ENCODE measurements around the gene PCP4. TPM values are rescaled to one million over a fixed set of nuclear protein-coding genes. Genes with fewer than 3 reads are reported as not detected.

PCP4 gene
- polyA plus RNA-seq, 1 donor = 0.78 TPM

- DNase-seq (ENCODE audit: low read depth) = no peak
Measured at GRCh38 chr21:39923476-39923875, 56.2 kb downstream of the PCP4 start.

- DNase-seq (ENCODE audit: low read depth) = no peak
Measured at GRCh38 chr21:39924577-39925308, 57.5 kb downstream of the PCP4 start.

DNA sequence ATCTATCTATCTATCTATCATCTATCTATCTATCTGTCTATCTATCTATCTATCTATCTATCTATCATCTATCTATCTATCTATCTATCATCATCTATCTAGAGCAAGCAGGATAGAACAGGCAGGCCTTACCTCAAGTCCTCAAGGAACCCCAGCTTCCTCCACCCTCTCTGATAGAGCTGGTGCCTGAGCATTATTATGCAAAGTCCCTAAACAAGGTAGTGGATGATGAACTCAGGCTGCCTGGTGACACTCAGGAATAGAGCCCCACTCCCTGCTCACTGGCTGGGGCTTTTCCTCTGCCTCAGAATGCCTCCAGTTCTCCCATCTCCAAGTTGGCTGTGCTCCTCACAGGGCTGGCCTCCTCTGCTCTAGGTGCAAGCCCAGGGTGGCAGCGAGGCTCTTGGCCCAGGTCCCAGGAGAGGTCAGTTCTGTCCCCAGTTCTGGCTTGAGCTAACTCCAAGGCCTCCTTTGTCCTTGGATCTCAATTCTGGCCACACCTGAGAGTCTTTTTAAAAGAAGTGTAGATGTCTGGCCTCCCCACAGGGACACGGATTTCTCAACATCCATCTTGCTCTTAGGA is 60.2 kb downstream of the PCP4 start:
- no peak for DNase-seq (ENCODE audit: low read depth)

GRCh38 chr21:39932335-39932734 is 65.1 kb downstream of the PCP4 start:
- DNase-seq (ENCODE audit: low read depth) = no peak

DNA sequence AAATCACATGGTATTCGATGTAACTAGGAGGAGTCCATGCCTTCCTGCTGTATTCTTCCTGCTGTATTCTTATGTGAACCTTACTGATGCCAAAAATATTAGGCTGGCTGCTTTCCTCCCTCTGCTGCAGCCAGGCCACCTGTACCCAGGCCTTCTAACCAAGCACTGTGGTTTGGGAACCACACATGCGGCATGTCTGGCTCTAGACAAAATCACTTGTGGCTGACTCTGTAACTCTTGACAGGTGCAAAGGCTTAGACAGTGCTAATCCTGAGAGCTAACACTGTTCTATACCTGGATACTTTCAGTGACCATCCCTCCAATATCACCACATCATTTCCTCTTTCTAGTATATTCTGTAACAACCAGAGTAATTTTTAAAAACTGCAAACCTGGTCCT is 67.7 kb downstream of the PCP4 start:
- no peak for DNase-seq (ENCODE audit: low read depth)

DNA sequence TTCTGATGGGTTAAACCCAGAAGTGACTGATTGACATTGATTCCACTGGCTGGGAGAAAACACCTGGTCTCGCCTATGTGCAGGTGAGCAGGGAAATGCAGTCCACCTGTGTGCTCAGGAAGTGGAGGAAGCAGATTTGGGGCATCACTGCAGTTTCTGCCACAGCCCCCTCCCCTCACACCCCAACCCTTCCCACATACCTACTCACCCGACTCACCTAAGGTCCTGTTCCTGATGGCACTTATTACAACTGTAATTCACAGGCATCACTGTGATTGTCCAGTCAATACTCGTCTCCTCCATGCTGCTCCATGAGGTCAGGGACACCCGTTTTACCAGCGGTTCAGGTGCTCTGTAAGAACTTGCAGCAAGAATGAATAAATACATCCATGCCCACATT is 68.5 kb downstream of the PCP4 start:
- DNase-seq (ENCODE audit: low read depth) = no peak

DNA sequence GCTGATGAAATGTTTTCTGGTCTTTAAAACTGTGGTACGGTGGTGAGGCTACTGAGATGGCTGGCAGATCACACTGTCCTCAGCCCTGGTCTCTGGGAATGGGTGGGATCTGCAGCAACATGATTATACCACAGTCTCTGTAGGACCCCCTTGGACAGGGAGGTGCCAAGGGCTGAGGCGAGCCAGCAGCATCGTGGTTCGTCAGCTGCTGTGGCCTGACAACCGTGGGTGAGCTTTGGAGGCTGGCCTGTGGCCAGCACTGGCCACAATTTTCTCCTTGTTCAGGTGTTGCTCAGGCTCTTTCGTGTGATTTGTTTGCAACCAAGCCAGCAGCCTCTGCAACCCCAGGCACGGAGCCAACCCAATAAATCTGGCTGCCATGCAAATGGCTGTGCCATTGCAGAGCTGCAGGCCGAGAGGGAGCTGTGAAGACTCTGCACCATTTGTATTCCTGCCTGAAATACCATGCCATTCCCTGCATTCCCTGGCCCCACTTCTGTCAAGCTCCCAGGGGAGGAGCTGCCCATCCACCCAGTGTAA is 70.9 kb downstream of the PCP4 start:
- no peak for DNase-seq (ENCODE audit: low read depth)

DNA sequence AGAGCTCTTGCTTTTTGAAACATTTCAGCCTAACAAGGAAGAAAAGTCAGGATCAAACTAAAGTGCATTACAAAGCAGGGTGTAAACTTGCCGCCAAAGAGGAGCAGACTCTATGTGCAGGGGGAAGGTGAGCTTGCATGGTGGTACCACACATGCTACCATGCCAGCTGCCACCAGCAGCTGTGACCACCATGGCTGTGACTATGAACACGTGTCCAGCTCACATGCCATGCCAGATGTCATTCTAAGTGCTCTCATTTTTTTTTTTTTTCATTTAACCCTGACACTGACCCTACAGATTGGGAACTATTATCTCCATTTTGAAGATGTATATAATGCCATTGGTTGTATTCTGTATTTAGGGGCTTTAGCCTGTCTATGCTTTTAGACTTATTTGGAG is 79.0 kb downstream of the PCP4 start:
- DNase-seq (ENCODE audit: low read depth) = no peak

- DNase-seq (ENCODE audit: low read depth) = no peak
Measured at GRCh38 chr21:39947031-39947430, 79.8 kb downstream of the PCP4 start.

- no peak for DNase-seq (ENCODE audit: low read depth)
Measured at GRCh38 chr21:39951183-39952101, 84.2 kb downstream of the PCP4 start.

DNA sequence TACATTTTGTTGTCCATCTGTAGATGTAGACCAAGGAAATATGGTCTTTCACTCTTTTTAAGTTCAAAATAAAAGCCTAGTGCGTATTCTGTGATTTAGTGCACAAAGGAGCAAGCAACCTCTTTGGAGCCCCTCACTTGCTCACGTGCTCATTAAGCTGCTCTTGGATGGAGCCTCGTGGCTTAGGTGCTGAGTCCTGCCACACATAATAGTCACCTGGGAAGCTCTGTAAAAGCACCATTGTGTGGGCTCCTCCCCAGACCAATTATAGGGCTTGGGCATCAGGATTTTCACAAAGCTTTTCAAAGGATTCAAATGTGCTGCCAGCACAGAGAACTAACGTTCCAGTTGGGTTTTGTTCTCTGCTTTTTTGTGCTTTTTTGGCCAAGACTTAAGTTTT is 85.0 kb downstream of the PCP4 start:
- no peak for DNase-seq (ENCODE audit: low read depth)

DNA sequence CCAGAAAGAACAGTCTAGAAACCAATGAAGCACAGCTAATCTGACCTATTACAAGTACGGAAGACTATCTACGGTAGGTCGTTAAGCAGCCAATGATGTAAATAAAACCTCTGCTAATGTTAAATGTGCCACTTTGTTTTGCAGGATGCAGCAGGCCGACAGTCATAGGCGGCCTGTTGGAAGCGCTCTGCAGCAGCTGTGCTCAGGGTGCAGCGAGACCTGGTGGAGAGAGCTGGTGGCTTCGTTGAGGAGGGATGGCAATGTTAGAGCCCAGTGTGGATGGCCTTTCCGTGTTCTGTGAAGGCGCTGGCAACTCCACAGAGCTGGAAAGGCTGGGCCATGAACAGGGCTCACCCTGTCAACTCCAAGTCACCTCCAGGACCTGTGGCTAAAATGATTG is 87.3 kb downstream of the PCP4 start:
- no peak for DNase-seq (ENCODE audit: low read depth)

GRCh38 chr21:39955326-39955725 is 88.1 kb downstream of the PCP4 start:
- DNase-seq (ENCODE audit: low read depth) = no peak

GRCh38 chr21:39956586-39956985 is 89.3 kb downstream of the PCP4 start:
- no peak for DNase-seq (ENCODE audit: low read depth)

DNA sequence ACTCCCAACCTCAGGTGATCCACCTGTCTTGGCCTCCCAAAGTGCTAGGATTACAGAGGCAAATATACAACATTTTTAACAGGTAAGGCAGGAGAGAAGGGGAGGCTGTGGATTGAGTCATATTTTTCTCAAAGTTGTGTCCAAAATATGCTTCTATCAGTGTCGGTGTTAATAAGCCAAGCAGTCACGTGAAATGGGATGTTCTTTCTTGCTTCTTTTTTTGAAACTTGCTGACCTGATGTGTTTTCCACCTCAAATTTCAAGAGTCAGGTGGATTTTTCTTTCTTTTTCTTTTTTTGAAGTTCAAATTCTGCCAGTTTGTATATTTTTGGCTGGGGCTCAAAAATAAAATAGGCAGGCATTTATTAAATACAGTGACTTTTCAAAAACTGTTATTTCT is 91.5 kb downstream of the PCP4 start:
- DNase-seq (ENCODE audit: low read depth) = no peak

GRCh38 chr21:39961251-39961650 is 94.0 kb downstream of the PCP4 start:
- DNase-seq (ENCODE audit: low read depth) = no peak

DNA sequence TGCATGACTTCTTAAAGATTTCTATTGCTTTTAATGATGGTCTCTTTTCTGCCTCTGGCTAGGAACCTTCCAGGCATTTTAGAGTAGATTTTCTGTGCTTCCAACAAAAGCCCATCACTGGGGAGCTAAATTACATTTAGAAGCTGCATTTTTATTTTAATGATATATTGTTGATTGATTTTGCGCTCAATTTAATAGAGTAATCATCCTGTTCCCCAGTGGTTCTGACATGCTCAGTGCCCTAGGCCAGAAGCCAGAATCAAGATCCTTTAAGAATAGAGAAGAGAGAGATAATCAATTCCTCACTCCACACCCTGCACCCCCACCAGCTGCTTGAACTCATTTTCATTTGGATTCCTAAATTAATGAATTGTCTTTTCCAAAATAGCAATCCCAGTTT is 97.8 kb downstream of the PCP4 start:
- no peak for DNase-seq (ENCODE audit: low read depth)

GRCh38 chr21:39966786-39967185 is 99.5 kb downstream of the PCP4 start:
- DNase-seq (ENCODE audit: low read depth) = no peak

DNA sequence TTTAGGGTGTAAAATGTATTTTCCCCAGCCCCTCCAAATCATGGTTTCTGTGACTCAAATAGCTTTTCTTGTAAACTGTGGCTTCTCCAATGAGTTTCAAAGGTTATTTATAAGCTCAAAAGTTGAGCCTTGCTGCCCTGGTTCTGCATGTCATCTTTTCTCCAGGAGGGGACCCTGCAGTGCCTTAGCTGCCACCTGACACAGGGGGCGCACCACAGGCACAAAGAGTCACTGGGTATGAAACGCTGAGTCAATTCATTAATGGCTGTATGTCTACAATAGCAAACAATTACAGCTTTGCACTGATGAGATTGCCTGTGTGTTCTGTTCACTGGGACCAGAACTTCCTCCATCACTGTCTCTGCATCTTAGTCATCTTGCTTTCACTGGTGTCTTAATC is 100.8 kb downstream of the PCP4 start:
- no peak for DNase-seq (ENCODE audit: low read depth)

DNA sequence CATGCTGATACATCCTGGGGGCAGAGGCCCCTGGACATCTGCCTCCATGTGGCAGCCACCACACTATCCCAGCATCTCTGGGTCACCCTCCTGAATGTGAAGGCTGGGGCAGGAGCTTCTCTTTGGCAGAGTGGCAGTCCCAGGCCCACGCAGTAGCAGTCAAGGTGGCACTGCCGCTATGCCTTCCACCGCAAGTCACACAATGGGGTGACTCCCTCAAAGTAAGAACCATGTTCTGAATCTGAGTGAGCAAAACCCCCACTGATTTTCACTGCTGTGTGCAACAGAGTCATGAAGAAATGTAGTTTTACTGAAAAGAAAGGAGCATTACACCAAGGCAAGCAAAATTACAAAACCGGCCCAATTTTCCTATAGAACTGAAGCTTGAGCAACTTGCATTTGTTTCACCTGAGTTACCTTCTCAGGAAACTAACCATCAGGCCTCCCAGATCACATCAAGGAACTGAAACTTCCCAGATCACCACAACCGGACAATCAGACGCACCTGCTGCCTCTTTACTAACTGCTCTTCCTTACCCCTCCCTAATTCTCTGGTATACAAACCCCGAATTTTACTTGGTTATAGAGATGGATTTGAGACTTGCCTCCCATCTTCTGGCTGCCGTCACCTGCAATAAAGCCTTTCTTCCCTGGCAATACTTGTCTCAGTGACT is 102.6 kb downstream of the PCP4 start:
- DNase-seq (ENCODE audit: low read depth) = no peak

- DNase-seq (ENCODE audit: low read depth) = no peak
Measured at GRCh38 chr21:39971956-39972355, 104.7 kb downstream of the PCP4 start.

DNA sequence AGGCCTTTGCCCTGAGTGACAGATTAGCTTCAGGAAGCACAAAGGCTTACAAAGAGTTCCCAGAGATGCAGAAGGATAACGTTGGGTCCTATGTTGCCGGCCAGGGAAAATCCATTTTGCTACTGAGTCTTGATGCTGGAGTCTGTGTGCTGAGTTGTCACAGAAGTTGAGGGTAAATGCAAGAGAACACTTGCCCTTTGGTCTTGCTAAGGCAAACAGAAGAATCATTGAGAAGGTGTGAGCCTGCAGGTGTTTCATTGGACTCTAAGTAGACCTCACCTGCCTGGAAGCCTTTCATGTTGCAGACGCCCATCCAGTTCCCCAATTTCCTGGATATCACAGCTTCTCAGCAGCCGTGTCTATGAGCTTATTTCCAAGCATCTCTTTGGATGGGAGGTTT is 105.2 kb downstream of the PCP4 start:
- DNase-seq (ENCODE audit: low read depth) = no peak

Measured in forelimb muscle (tissue), 1 donor.